Liver (tissue), 9 donors: Measurements from ENCODE around the gene CCDC32. TPM values are rescaled to one million over a fixed set of nuclear protein-coding genes. Genes with fewer than 3 reads are reported as not detected.

ENCODE experiments used
- DNase-seq: peaks from one replicate; pipeline ENCODE4 v3.0.0-alpha.2; 2017; ENCODE audit warnings: low spot score
- H3K27ac ChIP-seq, 2 donors: one replicate each; pipeline ENCODE4 v1.7.0; 2013; ENCODE audit warnings: inconsistent platforms in 2 of 2, low read length in 2 of 2, control low read depth in 1 of 2, low read depth in 1 of 2, mild to moderate bottlenecking in 1 of 2
- H3K27me3 ChIP-seq, 4 donors: one replicate each; pipeline versions ENCODE4 v1.6.1 to v1.7.0; 2013; ENCODE audit warnings: low read length in 3 of 4, inconsistent platforms in 1 of 4, mild to moderate bottlenecking in 1 of 4, moderate library complexity in 1 of 4; ENCODE audit not compliant: control insufficient read depth in 4 of 4, insufficient read depth in 4 of 4
- H3K36me3 ChIP-seq, 4 donors: one replicate each; pipeline versions ENCODE4 v1.6.1 to v1.7.0; 2013; ENCODE audit warnings: low read length in 3 of 4, mild to moderate bottlenecking in 3 of 4, low read depth in 1 of 4, moderate library complexity in 1 of 4; ENCODE audit not compliant: control insufficient read depth in 4 of 4, insufficient read depth in 3 of 4
- H3K4me1 ChIP-seq, 4 donors: one replicate each; pipeline versions ENCODE4 v1.6.1 to v1.7.0; 2013; ENCODE audit warnings: low read length in 3 of 4, mild to moderate bottlenecking in 3 of 4, moderate library complexity in 1 of 4; ENCODE audit not compliant: control insufficient read depth in 4 of 4, insufficient read depth in 4 of 4
- H3K4me3 ChIP-seq, 3 donors: one replicate each; pipeline versions ENCODE4 v1.6.1 to v1.7.0; 2013; ENCODE audit warnings: low read length in 3 of 3, control low read depth in 1 of 3, low read depth in 1 of 3, mild to moderate bottlenecking in 1 of 3
- H3K9ac ChIP-seq, 2 donors: one replicate each; pipeline ENCODE4 v1.7.0; 2013; ENCODE audit warnings: low read length in 2 of 2, mild to moderate bottlenecking in 2 of 2, moderate library complexity in 2 of 2, control low read depth in 1 of 2, low read depth in 1 of 2
- H3K9me3 ChIP-seq, 4 donors: one replicate each; pipeline versions ENCODE4 v1.6.1 to v1.7.0; 2013; ENCODE audit warnings: low read length in 3 of 4; ENCODE audit not compliant: control insufficient read depth in 4 of 4
- EGR1 ChIP-seq, 2 donors: IDR thresholded peaks; 2 replicates each; pipeline ENCODE4 v1.6.1; 2016 to 2018; ENCODE audit warnings: antibody characterized with exemption in 2 of 2, low read depth in 2 of 2
- FOXA1 ChIP-seq: IDR thresholded peaks from 2 replicates; pipeline ENCODE4 v1.6.1; 2016; ENCODE audit warnings: antibody characterized with exemption
- FOXA2 ChIP-seq: IDR thresholded peaks from 2 replicates; pipeline ENCODE4 v1.6.1; 2016; ENCODE audit warnings: antibody characterized with exemption
- GABPA ChIP-seq, 2 donors: IDR thresholded peaks in 1 of 2; conservative IDR thresholded peaks in 1 of 2; 2 replicates each; pipeline ENCODE4 v1.6.1; 2016; ENCODE audit warnings: antibody characterized with exemption in 2 of 2, mild to moderate bottlenecking in 1 of 2, moderate library complexity in 1 of 2
- HNF4A ChIP-seq, 2 donors: conservative IDR thresholded peaks; 2 replicates each; pipeline ENCODE4 v1.6.1; 2016; ENCODE audit warnings: antibody characterized with exemption in 2 of 2, mild to moderate bottlenecking in 2 of 2
- HNF4G ChIP-seq: IDR thresholded peaks from 2 replicates; pipeline ENCODE4 v1.6.1; 2016; ENCODE audit warnings: antibody characterized with exemption
- JUND ChIP-seq, 2 donors: IDR thresholded peaks; 2 replicates each; pipeline ENCODE4 v1.6.1; 2016; ENCODE audit warnings: antibody characterized with exemption in 2 of 2
- NR2F2 ChIP-seq: IDR thresholded peaks from 2 replicates; pipeline ENCODE4 v1.6.1; 2016; ENCODE audit warnings: antibody characterized with exemption
- RAD21 ChIP-seq, 2 donors: IDR thresholded peaks; 2 replicates each; pipeline ENCODE4 v1.6.1; 2016; ENCODE audit warnings: antibody characterized with exemption in 2 of 2, mild to moderate bottlenecking in 2 of 2
- REST ChIP-seq: IDR thresholded peaks from 2 replicates; pipeline ENCODE4 v1.6.1; 2016; ENCODE audit warnings: antibody characterized with exemption, mild to moderate bottlenecking
- RXRA ChIP-seq, 2 donors: IDR thresholded peaks; 2 replicates each; pipeline ENCODE4 v1.6.1; 2017 to 2018; ENCODE audit warnings: antibody characterized with exemption in 2 of 2, mild to moderate bottlenecking in 1 of 2
- SP1 ChIP-seq: IDR thresholded peaks from 2 replicates; pipeline ENCODE4 v1.6.1; 2018; ENCODE audit warnings: antibody characterized with exemption, mild to moderate bottlenecking
- TAF1 ChIP-seq: conservative IDR thresholded peaks from 2 replicates; pipeline ENCODE4 v1.6.1; 2016; ENCODE audit warnings: antibody characterized with exemption, mild to moderate bottlenecking
- YY1 ChIP-seq: IDR thresholded peaks from 2 replicates; pipeline ENCODE4 v1.6.1; 2016; ENCODE audit warnings: antibody characterized with exemption, mild to moderate bottlenecking
- WGBS: extraction: QIAGEN DNeasy Blood & Tissue Kit; methylation state at CpG from one replicate; pipeline ENCODE4 v1.1.7; 2013; 5-methylcytosine and 5-hydroxymethylcytosine counted together
- polyA plus RNA-seq, 2 donors: library from polyadenylated mRNA; stranded (reverse) in 1 of 2; unstranded in 1 of 2; fragments of 200-250 nt in 1 of 2; fragments of >200 nt in 1 of 2; fragmentation: Nextera tagmentation in 1 of 2; extraction: Ambion mirVana in 1 of 2; gene quantifications; one replicate each; pipeline versions ENCODE4 v1.2.1 to v1.2.3, GENCODE V29; 2013 to 2015
- total RNA-seq, 2 donors: library from RNA; depleted of rRNA; stranded (reverse); fragments of >200 nt; gene quantifications; one replicate each; pipeline ENCODE4 v1.2.3, GENCODE V29; 2014
- TF ChIP-seq, protein P1 (sequence below): IDR thresholded peaks from 2 replicates; pipeline ENCODE4 v1.6.1; 2016; ENCODE audit warnings: antibody characterized with exemption
- TF ChIP-seq, protein P2 (sequence below): IDR thresholded peaks from 2 replicates; pipeline ENCODE4 v1.6.1; 2016; ENCODE audit warnings: antibody characterized with exemption
- TF ChIP-seq, protein P3 (sequence below): fragments of 150-350 bp; IDR thresholded peaks from 2 replicates; pipeline ENCODE4 v1.5.1; 2017; ENCODE audit warnings: improper control_type of control experiment, low read depth, low read length; ENCODE audit not compliant: missing input control
- TF ChIP-seq, protein P4 (sequence below): IDR thresholded peaks from 2 replicates; pipeline ENCODE4 v1.6.1; 2016; ENCODE audit warnings: antibody characterized with exemption
- donor health status: healthy.
- donor health status: healthy.
- donor health status: healthy.
- donor health status: healthy.
- donor health status: healthy.

CCDC32 gene
- total and polyA plus RNA-seq, 4 donors: 7.9 to 13.5 (median 8.9) TPM

DNA sequence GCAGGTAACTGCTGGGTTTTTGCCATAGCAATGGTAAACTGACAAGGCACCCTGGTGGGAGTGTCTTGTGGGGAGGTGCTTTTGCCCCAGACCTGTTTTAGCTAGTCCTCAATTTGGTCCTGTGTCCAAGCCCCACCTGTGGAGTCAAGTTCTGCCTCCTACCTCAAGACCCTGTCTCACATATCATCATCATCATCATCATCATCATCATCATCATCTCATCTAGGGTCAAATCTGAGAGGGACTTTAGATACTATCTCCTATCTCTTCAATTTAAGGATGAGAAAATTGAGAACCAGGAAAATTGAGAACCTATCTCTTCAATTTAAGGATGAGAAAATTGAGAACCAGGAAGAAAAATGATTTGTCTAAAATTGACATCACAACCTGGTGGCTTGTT lies 39.1 kb upstream of the CCDC32 start:
- Histone ChIP-seq H3K9me3 (no peaks in the 10 kb centered on the region), H3K27me3 (no peaks in the 10 kb centered on the region), H3K36me3 (no peaks in the 10 kb centered on the region), H3K9ac (no peak overlapping the region), H3K4me1 (no peaks in the 10 kb centered on the region), H3K27ac (no peak overlapping the region), H3K4me3 (no peak overlapping the region)
- DNase-seq: no peak
- TF ChIP-seq EGR1 (IDR thresholded peaks at IDR 0.05; ENCODE audit: low read depth in 2 of 2) (no peak), TAF1 (no peak), HNF4G (no peak), HNF4A (conservative IDR thresholded peaks at IDR 0.05) (no peak), RAD21 (IDR thresholded peaks at IDR 0.05) (no peak), JUND (IDR thresholded peaks at IDR 0.05) (no peak), NR2F2 (no peak), FOXA2 (no peak), GABPA (IDR thresholded peaks at IDR 0.05 in 1 of 2, conservative IDR thresholded peaks at IDR 0.05 in 1 of 2) (no peak), FOXA1 (no peak), REST (no peak), SP1 (no peak), YY1 (no peak)
- TF ChIP-seq, protein P1, sequence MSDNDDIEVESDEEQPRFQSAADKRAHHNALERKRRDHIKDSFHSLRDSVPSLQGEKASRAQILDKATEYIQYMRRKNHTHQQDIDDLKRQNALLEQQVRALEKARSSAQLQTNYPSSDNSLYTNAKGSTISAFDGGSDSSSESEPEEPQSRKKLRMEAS: no peak
- TF ChIP-seq, protein P2, sequence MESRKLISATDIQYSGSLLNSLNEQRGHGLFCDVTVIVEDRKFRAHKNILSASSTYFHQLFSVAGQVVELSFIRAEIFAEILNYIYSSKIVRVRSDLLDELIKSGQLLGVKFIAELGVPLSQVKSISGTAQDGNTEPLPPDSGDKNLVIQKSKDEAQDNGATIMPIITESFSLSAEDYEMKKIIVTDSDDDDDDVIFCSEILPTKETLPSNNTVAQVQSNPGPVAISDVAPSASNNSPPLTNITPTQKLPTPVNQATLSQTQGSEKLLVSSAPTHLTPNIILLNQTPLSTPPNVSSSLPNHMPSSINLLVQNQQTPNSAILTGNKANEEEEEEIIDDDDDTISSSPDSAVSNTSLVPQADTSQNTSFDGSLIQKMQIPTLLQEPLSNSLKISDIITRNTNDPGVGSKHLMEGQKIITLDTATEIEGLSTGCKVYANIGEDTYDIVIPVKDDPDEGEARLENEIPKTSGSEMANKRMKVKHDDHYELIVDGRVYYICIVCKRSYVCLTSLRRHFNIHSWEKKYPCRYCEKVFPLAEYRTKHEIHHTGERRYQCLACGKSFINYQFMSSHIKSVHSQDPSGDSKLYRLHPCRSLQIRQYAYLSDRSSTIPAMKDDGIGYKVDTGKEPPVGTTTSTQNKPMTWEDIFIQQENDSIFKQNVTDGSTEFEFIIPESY: no peak
- TF ChIP-seq, protein P3, sequence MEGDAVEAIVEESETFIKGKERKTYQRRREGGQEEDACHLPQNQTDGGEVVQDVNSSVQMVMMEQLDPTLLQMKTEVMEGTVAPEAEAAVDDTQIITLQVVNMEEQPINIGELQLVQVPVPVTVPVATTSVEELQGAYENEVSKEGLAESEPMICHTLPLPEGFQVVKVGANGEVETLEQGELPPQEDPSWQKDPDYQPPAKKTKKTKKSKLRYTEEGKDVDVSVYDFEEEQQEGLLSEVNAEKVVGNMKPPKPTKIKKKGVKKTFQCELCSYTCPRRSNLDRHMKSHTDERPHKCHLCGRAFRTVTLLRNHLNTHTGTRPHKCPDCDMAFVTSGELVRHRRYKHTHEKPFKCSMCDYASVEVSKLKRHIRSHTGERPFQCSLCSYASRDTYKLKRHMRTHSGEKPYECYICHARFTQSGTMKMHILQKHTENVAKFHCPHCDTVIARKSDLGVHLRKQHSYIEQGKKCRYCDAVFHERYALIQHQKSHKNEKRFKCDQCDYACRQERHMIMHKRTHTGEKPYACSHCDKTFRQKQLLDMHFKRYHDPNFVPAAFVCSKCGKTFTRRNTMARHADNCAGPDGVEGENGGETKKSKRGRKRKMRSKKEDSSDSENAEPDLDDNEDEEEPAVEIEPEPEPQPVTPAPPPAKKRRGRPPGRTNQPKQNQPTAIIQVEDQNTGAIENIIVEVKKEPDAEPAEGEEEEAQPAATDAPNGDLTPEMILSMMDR: no peak
- TF ChIP-seq, protein P4, sequence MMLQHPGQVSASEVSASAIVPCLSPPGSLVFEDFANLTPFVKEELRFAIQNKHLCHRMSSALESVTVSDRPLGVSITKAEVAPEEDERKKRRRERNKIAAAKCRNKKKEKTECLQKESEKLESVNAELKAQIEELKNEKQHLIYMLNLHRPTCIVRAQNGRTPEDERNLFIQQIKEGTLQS: no peak

DNA sequence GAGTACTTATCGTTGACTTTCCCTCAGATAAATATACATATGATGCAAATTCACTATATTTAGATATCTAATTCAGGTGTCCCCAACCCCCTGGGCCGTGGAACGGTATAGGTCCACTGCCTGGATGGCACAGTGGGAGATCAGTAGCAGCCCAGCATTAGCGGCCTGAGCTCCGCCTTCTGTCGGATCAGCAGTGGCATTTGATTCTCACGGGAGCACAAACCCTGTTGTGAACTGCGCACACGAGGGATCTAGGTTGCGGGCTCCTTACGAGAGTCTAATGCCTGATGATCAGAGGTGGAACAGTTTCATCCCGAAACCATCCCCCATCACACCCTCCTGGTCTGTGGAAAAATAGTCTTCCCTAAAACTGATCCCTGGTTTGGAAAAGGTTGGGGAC lies 36.1 kb upstream of the CCDC32 start:
- WGBS: 96% methylated on average over 12 of the region's 12 CpGs
- no peaks in the 10 kb centered on the region for H3K36me3 ChIP-seq
- H3K4me3 ChIP-seq: no peak overlapping the region
- H3K27ac ChIP-seq: no peak overlapping the region
- no peaks in the 10 kb centered on the region for H3K27me3 ChIP-seq
- H3K4me1 ChIP-seq: no peaks in the 10 kb centered on the region
- H3K9me3 ChIP-seq: no peaks in the 10 kb centered on the region
- no peak overlapping the region for H3K9ac ChIP-seq
- DNase-seq: no peak
- TF ChIP-seq REST (no peak), HNF4A (conservative IDR thresholded peaks at IDR 0.05) (no peak), FOXA2 (no peak), NR2F2 (no peak), RAD21 (IDR thresholded peaks at IDR 0.05) (no peak), HNF4G (no peak), YY1 (no peak), GABPA (IDR thresholded peaks at IDR 0.05 in 1 of 2, conservative IDR thresholded peaks at IDR 0.05 in 1 of 2) (no peak), TAF1 (no peak), RXRA (IDR thresholded peaks at IDR 0.05) (no peak), SP1 (no peak)
- TF ChIP-seq, protein P1: no peak
- TF ChIP-seq, protein P3: no peak
